ENCODE measurements around the gene TKFC. TPM values are rescaled to one million over a fixed set of nuclear protein-coding genes. Genes with fewer than 3 reads are reported as not detected.
"Not testable (repeated sequence)": the region's sequence is repeated elsewhere in the genome, so short reads cannot be mapped to it uniquely, and the experiment has no call there.

Gene TKFC
- total RNA-seq, 2 experiments from 2014 or later, result 36.9 to 42.3 TPM

DNA sequence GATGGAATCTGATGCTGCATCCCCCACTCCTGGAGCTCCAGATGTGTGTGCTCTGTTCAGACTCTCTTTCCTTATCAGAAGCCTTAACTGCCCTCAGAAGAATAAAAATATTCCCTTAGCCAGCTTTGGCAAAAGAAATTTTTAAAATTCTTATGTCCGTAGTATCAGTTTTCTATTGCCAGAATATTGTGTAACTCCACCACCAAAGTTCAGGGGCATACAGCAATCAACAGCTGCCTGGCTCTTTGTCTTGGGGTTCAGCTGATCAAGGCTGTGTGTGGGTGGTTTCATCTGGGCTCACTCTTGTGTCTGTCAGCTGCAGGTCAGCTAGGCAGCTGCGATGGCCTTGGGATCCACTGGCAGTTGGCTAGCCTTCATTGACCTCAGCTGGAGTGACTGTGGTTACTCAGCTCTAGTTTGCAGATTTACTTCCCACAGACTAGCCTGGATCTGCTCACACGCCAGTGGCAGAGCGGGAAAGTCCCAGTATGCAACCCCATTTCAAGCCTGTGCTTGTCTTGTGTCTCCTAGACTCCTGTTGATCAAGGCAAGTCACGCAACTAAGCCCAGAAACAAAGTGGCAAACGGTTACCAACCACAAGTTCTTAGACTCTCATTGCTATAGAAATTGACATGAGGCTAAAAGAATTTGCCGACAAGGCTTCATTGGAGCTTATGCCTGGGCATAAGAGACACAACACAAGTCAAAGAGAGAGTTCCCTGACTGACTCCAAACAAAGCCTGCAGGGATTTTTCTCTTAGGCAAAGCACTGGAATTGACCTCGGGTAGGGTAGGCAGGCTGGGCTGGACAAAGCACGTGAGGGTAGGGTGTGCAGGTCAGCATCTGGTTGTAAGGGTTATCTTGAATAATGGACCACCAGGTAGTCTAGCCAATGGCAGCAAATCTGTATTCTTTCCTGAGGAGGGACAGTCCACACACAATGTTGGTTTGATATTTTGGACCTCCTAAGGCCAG, 36.6 kb downstream of the TKFC start:
- peaks cover 58% of the 10 kb centered on the region for H3K36me3 Mint-ChIP-seq
- peaks cover 2% of the 10 kb centered on the region for H3K9me3 Mint-ChIP-seq (ENCODE audit: low read depth)
- no peak overlapping the region for H3K4me3 Mint-ChIP-seq
- H3K27ac Mint-ChIP-seq, result peak overlapping the region; percentile 22
- CTCF ChIA-PET, result interaction anchor here (0.7 to 4.5 kb wide), 4 partner anchors 12 to 34 kb away, joined by 3 to 23 read pairs (median 8); partner anchors contain the start of gene TMEM216
- peaks cover 19% of the 10 kb centered on the region for H3K4me1 Mint-ChIP-seq
- DNase-seq (no peak), ATAC-seq (no peak)
- no peaks in the 10 kb centered on the region for H3K27me3 Mint-ChIP-seq

DNA sequence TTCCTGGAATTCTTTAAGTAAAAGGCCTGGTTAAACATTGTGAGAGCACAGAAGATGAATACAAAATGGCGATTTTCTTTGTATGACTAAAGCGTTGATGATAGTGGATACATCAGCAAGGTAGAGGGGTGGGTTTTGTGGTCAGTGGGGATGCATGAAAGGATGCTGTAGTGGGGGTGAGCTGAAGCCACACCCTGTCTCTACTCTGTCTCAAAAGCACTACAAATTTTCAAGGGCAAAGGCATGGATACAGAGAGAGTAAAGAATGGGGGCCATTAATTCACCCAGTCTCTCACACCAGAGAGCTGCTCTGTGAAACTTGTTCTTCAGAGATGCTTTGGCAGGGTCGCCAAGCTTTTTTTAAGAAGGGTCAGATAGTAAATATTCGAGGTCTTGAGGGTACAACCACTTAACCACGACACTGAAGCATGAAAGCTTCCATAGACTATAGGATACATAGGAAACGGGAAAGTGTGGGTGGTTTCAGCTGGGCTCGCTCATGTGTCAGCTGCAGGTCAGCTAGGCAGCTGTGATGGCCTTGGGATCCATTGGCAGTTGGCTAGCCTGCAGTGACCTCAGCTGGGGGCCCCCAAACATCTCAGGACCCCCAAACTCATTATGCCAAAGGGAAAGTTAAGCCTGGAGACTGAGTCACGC, 37.4 kb downstream of the TKFC start:
- CTCF ChIA-PET, result interaction anchor here (1.2 to 4.5 kb wide), 3 partner anchors 13 to 35 kb away, joined by 3 to 23 read pairs (median 12); no protein-coding TSS in a partner anchor
- Mint-ChIP-seq H3K4me1 (peaks cover 19% of the 10 kb centered on the region), H3K27ac (no peak overlapping the region), H3K27me3 (no peaks in the 10 kb centered on the region), H3K36me3 (peaks cover 63% of the 10 kb centered on the region), H3K4me3 (no peak overlapping the region), H3K9me3 (ENCODE audit: low read depth) (peaks cover 2% of the 10 kb centered on the region)
- ATAC-seq (peak; percentile 45), DNase-seq (no peak)

DNA sequence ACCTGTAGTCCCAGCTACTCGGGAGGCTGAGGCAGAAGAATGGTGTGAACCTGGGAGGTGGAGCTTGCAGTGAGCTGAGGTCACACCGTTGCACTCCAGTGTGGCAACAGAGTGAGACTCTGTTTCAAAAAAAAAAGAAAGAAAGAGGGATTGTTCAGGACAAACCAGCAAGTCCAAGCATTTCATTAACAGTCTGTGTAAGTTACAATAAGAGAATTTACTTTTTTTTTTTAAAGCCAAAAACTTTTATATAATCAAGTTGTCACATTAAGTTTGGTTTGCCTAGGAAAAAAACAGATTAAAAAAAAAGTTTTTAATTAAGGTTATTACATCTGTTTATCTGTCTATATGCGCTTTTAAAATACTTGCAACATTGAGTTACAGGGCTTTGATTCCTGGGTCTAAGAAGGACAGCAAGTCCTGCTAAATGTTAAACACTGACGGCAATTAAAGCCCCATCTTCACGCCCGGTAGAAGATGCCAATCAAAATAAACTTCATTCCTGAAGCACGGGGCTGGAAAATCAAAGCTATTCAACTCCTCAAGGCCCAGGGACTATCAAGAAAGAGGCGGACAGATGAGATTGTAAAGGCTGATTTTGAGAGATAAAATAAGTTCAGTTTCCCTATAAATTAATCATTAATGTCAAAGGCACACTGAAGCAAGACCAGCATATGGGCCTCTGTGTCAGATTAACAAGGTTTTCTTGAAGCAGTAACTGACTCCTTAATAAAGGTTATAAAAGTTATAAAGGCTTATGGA, 39.8 kb downstream of the TKFC start:
- DNase-seq (no peak), ATAC-seq (no peak)
- no peak overlapping the region for H3K27ac Mint-ChIP-seq
- peaks cover 55% of the 10 kb centered on the region for H3K36me3 Mint-ChIP-seq
- H3K4me1 Mint-ChIP-seq, result peaks cover 19% of the 10 kb centered on the region
- peaks cover 2% of the 10 kb centered on the region for H3K9me3 Mint-ChIP-seq (ENCODE audit: low read depth)
- CTCF ChIA-PET, result interaction anchor here (0.7 to 4.5 kb wide), 3 partner anchors 11 to 63 kb away, joined by 3 to 23 read pairs (median 7); partner anchors contain the start of genes CYB561A3 and TMEM138
- no peaks in the 10 kb centered on the region for H3K27me3 Mint-ChIP-seq
- no peak overlapping the region for H3K4me3 Mint-ChIP-seq

DNA sequence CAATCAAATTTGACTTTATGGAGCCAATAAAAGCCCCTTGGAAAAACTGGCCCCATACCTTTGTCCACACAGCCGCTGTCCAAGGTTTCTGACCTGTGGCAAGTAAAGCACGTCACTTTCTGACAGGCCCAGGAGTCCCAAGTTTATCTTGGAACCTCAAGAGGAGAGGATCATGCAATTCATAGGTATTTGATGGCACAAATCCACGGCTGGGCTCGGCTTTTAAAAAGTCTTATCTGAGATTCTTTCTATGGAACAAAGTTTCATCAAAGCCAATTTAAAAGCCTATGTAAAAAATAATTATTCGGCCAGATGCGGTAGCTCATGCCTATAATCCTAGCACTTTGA, 42.7 kb downstream of the TKFC start:
- no peak overlapping the region for H3K27ac Mint-ChIP-seq
- ATAC-seq (no peak), DNase-seq (no peak)
- CTCF ChIA-PET, result interaction anchor here (0.7 to 2.9 kb wide), 3 partner anchors 10 to 315 kb away, joined by 3 to 18 read pairs (median 3); no protein-coding TSS in a partner anchor
- no peaks in the 10 kb centered on the region for H3K4me1 Mint-ChIP-seq
- H3K9me3 Mint-ChIP-seq (ENCODE audit: low read depth), result peaks cover 2% of the 10 kb centered on the region
- H3K27me3 Mint-ChIP-seq, result no peaks in the 10 kb centered on the region
- H3K36me3 Mint-ChIP-seq, result peaks cover 31% of the 10 kb centered on the region
- H3K4me3 Mint-ChIP-seq, result no peak overlapping the region

DNA sequence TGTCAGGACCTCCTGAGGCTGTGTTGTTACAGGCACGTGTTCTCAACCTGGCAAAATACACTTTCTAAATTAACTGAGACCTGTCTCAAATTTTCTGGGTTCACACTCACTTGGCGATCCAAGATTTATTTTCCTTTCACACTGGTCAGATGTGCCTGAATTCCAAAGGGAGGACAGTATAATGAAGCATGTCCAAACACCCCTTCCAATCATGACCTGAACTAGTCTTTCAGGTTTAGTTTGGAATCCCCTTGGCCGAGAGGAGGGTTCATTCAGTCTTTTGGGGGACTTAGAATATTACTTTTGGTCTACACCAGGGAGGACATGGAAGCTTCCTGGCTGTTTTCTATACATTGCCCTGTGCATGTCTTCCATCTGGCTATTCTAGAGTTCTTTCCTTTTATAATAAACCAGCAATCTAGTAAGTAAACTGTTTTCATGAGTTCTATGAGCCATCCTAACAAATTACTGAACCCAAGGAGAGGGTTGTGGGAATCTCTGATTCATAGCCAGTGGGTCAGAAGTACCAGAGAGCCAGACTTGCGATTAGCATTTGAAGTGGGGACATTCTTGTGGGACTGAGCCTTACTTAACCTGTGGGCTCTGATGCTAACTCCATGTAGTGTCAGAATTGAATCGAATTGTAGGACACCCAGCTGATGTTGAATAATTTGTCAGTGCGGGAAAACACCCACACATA, 44.6 kb downstream of the TKFC start:
- Mint-ChIP-seq H3K4me3 (no peak overlapping the region), H3K27ac (no peak overlapping the region), H3K36me3 (peaks cover 19% of the 10 kb centered on the region), H3K27me3 (no peaks in the 10 kb centered on the region), H3K9me3 (ENCODE audit: low read depth) (no peaks in the 10 kb centered on the region), H3K4me1 (no peaks in the 10 kb centered on the region)
- DNase-seq (no peak), ATAC-seq (no peak)
- CTCF ChIA-PET, result interaction anchor here (1.2 kb wide), 1 partner anchor 41 kb away, joined by 3 read pairs; no protein-coding TSS in a partner anchor

DNA sequence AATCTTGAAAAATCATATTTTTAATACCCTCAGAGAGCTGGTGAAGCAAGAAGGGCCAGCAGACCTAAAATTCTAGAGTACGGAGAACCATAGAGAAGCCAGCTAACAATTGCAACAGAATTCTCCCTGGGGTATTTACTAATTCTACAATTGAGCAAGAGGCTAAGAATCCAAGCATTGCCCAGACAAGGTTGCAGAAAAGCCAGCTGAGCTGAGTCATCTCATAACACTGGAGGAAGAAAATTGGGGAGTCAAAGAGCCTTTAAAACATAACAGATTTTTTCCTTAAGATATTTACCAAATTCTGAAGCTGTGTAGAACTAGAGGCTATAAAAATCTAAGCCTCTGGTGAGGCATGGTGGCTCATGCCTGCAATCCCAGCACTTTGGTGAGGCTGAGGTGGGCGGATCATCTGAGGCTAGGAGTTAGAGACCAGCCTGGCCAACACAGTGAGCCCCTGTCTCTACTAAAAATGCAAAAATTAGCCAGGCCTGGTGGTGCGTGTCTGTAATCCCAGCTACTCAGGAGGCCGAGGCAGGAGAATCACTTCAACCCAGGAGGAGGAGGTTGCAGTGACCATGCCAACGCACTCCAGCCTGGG, 45.8 kb downstream of the TKFC start:
- no peaks in the 10 kb centered on the region for H3K27me3 Mint-ChIP-seq
- ATAC-seq, result no peak
- H3K9me3 Mint-ChIP-seq (ENCODE audit: low read depth), result no peaks in the 10 kb centered on the region
- DNase-seq, result no peak
- H3K36me3 Mint-ChIP-seq, result peaks cover 16% of the 10 kb centered on the region
- H3K4me1 Mint-ChIP-seq, result no peaks in the 10 kb centered on the region
- no peak overlapping the region for H3K27ac Mint-ChIP-seq
- CTCF ChIA-PET, result interaction anchor here (1.2 kb wide), 1 partner anchor 16 kb away, joined by 4 read pairs; the partner anchor contains the start of gene TMEM138
- no peak overlapping the region for H3K4me3 Mint-ChIP-seq

DNA sequence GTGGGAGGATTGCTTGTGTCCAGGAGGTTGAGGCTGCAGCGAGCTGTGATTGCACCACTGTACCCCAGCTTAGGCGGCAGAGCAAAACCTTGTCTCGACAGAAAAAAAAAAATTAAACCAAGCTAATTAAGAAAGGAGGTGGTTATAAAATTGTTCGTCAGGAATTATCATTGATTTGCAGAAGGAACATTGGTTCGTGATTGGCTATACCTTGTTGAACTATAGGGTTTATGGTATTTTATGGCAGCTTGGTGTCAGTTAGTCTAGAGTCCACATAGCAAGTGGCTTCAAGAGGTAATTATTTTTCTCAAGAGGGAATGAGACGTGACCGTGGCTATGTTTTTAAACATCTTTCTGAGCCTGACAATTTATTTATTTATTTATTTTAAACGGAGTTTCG, 47.9 kb downstream of the TKFC start:
- H3K27ac Mint-ChIP-seq, result no peak overlapping the region
- no peak overlapping the region for H3K4me3 Mint-ChIP-seq
- H3K27me3 Mint-ChIP-seq, result no peaks in the 10 kb centered on the region
- H3K36me3 Mint-ChIP-seq, result peaks cover 4% of the 10 kb centered on the region
- no peaks in the 10 kb centered on the region for H3K9me3 Mint-ChIP-seq (ENCODE audit: low read depth)
- DNase-seq, result no peak
- peaks cover 5% of the 10 kb centered on the region for H3K4me1 Mint-ChIP-seq
- CTCF ChIA-PET, result interaction anchor here (0.7 to 1.0 kb wide), 3 partner anchors 39 to 90 kb away, joined by 3 to 5 read pairs (median 4); no protein-coding TSS in a partner anchor
- no peak for ATAC-seq

DNA sequence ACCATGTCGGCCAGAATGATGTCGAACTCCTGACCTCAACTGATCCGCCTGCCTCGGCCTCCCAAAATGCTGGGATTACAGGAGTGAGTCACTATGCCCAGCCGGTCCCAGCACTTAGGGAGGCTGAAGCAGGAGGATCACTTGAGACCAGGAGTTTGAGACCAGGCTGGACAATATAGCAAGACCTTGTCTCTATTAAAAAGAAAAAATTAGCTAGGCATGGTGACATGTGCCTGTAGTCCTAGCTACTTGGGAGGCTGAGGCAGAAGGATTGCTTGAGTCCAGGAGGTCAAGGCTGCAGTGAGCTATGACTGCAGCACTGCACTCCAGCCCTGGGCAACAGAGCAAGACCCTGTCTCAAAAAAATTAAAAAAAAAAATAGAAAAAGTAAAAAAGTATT, 50.8 kb downstream of the TKFC start:
- H3K36me3 Mint-ChIP-seq; H3K27ac Mint-ChIP-seq; H3K4me1 Mint-ChIP-seq; H3K27me3 Mint-ChIP-seq; H3K9me3 Mint-ChIP-seq (ENCODE audit: low read depth); H3K4me3 Mint-ChIP-seq; DNase-seq; ATAC-seq: not testable (repeated sequence)
- CTCF ChIA-PET, result interaction anchor here (1.2 to 8.1 kb wide), 7 partner anchors 9 to 131 kb away, joined by 4 to 261 read pairs (median 18); partner anchors contain the start of genes CYB561A3, DDB1, TKFC and TMEM138

DNA sequence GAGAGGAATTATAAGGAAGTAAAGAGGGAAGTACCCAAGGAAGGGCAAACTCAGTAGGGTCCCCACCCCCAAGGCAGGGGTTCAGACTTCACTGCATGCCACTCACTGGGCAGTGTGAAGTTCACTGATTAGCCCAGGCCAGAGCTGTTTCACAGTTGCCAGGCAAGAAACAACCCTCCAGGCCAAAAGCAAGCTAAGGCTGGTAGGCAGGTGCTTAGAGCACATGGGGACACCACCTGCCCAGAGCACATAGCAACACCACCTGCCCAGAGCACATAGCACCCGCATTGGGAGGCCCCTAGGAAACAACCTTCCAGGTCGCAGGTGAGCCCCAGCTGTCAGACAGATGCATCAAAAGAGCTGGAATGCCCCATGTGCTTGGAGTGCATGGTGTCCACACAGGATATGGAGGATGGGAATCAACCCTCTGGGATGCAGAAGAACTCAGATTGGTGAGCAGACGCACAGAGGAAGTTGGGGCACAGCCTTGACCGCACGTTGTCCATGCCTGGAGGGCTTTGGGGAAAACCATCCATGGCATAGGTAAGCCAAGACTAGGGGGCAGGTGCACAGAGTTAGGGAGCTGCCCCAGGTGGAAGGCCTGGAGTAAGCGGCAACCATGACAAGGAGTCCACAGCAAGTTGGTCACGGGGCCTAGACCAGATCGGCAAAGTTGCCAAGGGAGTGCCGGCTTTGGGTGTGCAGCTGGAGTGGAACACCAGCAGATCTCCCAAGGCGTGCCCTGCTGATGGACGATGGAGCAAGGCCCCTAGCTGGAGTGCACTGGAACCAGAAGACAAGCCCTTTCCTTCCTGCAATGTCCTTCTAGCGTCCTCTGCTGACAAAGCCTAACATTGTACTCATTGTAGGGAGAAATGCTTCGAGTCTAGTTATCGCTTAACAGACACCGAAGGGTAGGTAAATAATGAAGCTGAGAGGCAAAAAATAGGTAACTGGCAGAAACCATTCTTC, 51.5 kb downstream of the TKFC start:
- Mint-ChIP-seq H3K4me3 (no peak overlapping the region), H3K27ac (no peak overlapping the region), H3K36me3 (no peaks in the 10 kb centered on the region), H3K27me3 (no peaks in the 10 kb centered on the region), H3K4me1 (peaks cover 5% of the 10 kb centered on the region), H3K9me3 (ENCODE audit: low read depth) (no peaks in the 10 kb centered on the region)
- DNase-seq (no peak), ATAC-seq (no peak)
- CTCF ChIA-PET, result interaction anchor here (0.8 to 8.1 kb wide), 26 partner anchors 10 to 554 kb away, joined by 3 to 261 read pairs (median 12); partner anchors contain the start of genes CPSF7, CYB561A3, DDB1 and SDHAF2

DNA sequence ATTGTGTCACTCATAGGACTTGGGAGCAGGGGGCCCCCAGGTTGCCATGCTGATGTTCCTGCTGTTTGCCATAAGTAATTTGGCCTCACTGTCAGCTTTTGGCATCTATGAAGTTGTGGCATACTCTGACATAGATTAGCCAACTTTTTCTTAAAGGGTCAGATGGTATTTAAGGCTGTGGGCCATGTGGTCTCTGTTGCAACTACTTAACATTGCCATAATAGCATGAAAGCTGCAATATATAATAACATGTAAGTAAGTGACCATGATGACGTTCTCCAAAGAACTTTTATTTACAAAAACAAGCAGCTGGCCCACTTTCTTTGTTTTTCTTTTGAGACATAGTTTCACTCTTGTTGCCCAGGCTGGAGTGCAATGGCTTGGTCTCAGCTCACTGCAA, 57.1 kb downstream of the TKFC start:
- DNase-seq, result no peak
- no peak for ATAC-seq
- Mint-ChIP-seq H3K36me3 (peaks cover 9% of the 10 kb centered on the region), H3K27ac (no peak overlapping the region), H3K4me3 (no peak overlapping the region), H3K9me3 (ENCODE audit: low read depth) (no peaks in the 10 kb centered on the region), H3K27me3 (no peaks in the 10 kb centered on the region), H3K4me1 (peaks cover 28% of the 10 kb centered on the region)
- CTCF ChIA-PET, result interaction anchor here (0.7 to 7.6 kb wide), 2 partner anchors 55 to 81 kb away, joined by 3 to 71 read pairs; no protein-coding TSS in a partner anchor

DNA sequence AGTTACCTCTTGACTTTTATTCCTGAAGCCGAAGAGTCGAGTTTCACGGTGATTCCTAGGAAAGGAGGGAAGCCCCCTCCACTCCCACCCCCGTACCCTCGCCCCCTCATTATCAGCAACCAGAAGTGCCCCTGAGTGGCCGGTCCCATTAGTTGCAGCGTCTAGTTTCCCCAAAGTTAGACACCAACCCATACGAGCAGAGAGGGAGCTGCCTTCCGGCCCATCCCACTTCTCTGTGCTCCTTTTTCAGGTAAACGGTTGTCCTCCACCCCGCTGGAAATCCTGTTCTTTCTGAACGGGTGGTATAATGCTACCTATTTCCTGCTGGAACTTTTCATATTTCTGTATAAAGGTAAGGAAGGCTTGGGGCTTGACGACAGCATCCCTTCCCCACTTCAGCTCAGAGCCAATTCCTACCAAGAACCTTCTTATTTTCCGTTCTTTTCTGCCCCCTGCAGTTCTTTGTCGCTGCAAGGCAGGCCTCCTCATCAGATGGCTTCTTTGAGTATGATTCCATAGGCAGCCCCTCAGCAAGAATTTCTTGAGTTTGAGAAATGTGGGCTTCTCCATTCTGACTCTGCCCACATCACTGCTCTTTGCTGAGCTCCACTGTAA, 60.1 kb downstream of the TKFC start:
- no peaks in the 10 kb centered on the region for H3K27me3 Mint-ChIP-seq
- H3K4me3 Mint-ChIP-seq, result peak overlapping the region; percentile 90
- CTCF ChIA-PET, result interaction anchor here (0.8 to 7.6 kb wide), 10 partner anchors 7 to 354 kb away, joined by 3 to 71 read pairs (median 10); partner anchors contain the start of genes CPSF7, CYB561A3, SDHAF2 and TMEM138
- H3K27ac Mint-ChIP-seq, result peak overlapping the region; percentile 96
- no peak for ATAC-seq
- peaks cover 20% of the 10 kb centered on the region for H3K36me3 Mint-ChIP-seq
- DNase-seq, result no peak
- no peaks in the 10 kb centered on the region for H3K9me3 Mint-ChIP-seq (ENCODE audit: low read depth)
- H3K4me1 Mint-ChIP-seq, result peaks cover 22% of the 10 kb centered on the region

All from activated CD8-positive, alpha-beta memory T cell treated with anti-CD3 and anti-CD28 coated beads, Interleukin-2, amount 10 ng/mL, durations not matched to agents 7 days and 5 days (primary cell).